Raji (cell line): ENCODE measurements around the gene ATP2C2.

Experiments
- POLR2A ChIP-seq: IDR thresholded peaks from 2 replicates; pipeline ENCODE4 v1.6.1; 2011; ENCODE audit warnings: low read depth, low read length, control low read depth; ENCODE audit not compliant: insufficient read depth

Gene ATP2C2

DNA sequence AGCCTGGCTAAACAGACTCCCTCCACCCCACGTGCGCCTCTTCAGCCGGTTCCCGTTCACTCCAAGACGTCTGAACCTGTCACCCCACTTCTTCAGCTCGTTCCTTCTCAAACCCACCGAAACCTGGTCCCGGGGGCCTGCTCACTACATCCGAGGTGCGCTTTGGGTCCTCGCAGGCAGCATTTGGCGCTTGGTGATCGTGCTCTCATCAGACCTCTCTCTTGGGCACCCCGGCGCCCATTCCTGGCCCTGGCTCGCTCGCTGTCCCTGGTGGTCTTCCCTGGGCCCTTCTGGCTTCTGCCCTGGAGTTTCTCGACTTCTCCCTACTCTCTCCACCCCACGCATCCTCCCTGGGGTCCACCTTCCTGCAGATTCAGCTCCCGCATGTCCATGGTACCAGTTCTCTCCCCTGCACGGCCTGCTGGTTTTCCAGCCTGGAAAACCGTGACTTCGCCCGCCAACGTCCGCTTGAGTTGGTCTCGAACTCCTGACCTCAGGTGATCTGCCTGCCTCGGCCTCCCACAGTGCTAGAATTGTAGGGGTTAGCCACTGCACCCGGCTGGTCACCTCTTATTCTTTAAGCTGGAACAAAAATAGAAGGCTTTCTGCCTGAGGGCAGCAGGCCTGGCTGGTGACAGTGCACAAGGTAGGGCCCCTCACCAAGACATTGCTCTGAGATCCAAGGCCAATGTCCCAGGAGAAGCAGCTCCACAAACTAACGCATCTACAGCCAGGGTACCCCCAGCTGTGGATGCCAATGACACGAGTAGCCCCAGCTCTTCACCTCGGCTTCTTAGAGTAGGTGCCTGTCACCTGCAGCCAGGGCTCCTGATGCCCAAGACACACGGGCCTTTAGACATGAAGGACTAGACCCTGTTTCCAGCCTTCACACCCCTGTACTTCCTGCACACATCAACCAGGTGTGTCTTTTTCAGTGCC is 137.2 kb downstream of the ATP2C2 start:
- peak; percentile 11; the same call in 1 of the 2 replicates for TF ChIP-seq POLR2A

DNA sequence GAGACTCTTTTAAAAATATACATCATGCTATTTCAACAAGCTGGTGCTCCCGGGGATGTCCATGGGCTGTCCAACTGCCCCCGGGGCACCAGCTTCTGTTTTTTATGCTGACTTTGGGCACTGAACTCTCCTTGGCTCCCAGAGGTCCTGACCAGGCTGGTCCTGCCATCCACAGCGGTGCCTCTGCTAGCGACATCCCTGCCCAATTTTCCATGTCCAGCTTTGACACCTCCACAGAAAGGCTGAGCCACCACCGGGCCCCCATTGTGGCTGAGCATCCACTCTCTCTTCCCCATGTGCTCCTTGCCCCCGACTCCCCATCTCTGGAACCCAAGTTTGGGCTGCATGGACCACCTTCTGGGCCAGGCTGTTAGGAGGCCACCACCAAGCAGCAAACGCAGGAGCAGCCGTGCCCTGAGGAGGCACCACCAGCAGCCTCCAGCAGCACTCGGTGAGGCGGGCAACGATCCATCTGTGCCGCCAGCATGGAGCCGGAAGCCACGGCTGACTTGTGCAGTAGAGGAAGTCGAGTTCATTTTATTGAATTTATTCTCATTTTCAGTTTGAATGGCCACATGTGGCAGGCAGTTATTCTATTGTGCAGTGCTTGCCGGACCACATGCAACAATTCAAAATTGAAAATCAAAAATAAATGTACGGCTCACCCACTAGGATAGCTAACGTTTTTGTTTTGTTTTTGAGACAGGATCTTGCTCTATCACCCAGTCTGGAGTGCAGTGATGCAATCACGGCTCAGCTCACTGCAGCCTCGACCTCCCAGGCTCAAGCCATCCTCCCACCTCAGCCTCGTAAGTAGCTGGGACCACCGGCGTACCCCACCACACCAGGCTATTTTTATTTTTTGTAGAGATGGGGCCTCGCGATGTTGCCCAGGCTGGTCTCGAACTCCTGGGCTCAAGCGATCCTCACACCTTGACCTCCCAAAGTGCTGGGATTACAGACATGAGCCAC is 139.0 kb downstream of the ATP2C2 start:
- peak; percentile 65 for TF ChIP-seq POLR2A

DNA sequence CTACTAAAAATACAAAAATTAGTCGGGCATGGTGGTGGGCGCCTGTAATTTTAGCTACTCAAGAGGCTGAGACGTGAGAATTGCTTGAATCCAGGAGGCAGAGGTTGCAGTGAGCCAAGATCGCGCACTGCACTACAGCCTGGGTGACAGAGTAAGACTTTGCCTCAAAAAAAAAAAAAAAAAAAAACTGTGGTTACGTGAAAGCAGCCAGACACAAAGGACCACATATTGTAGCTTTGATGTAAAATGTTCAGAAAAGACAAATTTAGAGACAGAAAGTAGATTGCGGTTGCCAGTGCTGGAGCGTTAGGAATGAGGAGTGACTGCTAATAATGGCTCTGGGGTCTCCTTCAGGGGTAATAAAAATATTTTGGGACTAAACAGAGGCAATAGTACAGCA is 140.2 kb downstream of the ATP2C2 start:
- no peak for TF ChIP-seq POLR2A

DNA sequence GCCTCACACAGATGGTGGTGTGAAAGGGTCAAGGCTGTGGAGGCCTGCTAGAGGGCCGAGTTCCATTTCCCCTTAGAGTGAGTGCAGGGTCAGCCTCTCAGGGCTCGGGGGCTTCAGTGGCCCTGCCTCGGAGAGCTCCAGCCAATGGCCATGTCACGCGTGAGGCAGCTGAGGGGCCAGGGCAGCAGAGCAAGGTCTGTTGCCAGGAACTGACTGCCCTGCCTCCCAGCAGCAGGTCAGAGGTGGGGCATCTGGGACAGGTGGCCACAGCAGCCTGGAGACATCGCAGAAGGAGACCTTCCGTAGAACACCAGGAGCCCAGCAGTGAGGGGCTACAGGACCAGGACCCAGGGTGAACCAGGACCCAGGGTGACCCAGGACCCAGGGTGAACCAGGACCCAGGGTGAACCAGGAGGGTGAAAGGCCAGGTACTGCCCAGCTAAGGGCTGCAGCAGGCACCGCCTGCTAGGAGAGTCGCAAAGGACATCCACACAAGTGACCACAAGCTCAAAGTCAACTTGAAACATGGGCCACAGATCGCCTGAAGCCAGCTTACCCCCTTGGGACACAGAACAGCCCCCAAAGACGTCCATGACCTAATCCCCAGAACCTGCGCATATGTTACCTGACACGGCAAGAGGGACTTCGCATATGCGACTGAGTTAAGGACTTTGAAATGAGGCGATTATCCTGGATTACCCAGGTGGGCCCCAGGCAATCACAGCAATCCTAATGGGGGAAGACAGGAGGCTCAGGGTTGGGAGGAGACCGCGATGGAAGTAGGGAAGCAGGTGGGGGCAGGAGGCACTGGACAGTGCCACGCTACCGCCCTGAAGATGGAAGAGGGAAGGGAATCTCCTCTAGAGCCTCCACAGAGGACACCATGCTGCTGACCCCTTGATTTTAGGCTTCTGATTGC is 141.0 kb downstream of the ATP2C2 start:
- no peak for TF ChIP-seq POLR2A

DNA sequence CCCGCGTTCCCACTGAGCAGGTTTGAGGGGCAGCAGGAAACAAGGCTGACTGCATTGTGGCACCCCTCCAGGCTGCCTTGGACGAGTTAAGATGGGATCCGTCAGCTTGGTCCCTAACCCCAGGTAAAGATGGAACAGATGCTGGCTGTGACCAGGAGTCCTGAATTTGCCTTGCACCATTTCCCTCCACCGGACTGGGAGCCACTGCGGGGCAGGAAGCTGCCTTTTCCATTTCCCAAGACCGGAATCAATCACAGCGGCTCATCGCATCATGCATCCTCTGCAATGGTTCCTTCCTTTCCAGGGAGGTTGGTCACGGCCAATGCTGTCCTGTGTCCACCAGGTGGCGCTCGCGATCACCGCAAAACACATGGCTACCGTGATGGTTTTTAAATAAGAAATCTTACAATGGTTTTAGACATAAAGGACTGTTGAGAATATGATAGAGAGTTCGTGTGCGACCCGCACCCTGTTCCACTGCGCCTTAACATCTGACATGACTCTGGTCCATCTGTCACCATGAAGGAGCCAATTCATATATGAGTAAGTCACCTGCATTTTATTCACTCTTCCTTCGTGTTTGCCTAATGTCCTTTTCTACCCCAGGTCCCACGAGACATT is 143.0 kb downstream of the ATP2C2 start:
- TF ChIP-seq POLR2A: no peak

DNA sequence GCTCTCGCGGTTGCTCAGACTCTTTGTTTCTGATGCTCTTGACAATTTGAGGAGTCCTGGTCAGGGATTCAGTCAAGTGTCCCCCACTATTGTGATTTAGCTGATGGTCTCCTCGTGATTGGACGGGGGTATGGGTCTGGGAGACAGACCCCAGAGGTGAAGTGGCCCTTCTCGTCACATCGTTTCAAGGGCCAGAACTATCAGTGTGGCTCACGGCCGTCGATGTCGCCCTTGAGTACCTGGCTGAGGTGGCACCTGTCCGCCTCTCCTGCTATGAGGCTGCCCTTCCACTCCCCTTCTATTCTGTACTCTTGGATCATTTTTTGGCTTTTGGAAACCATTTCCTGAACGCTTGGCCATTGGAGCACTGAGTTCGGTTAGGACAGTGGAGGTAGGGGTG is 143.5 kb downstream of the ATP2C2 start:
- no peak for TF ChIP-seq POLR2A

DNA sequence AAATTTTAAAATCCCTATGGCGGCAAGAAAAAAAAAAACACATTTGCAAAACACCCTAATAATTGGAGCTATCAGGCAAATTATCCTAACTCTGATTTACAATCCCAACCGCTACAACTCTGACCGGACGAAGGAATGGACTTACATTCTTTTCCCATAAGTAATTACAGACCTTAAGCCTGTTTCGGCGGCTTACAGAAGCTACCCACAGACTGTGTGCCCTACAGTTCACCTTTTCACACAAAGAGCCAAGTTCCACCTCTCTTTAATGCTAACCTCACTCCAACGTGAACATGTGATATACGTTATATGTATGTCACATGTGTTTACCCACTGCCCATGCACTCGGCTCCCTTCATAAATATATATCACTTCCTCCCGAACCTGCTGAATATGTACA is 144.8 kb downstream of the ATP2C2 start:
- TF ChIP-seq POLR2A: no peak

DNA sequence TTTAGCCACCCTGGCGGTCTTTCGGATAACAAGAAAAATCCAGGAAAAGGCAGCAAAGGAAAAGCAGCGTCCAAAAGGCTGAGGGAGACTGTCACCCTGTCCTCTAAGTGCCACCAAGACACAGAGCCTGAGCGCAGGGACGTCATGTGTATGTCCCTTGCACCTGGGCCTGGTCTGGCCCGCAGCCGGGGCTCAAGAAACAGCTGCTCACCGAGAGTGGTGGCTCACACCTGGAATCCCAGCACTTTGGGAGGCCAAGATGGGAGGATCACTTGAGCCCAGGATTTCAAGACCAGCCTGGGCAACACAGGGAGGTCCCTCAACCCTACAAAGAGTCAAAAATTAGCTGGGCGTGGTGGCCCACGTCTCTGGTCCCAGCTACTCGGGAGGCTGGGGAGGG is 145.3 kb downstream of the ATP2C2 start:
- no peak for TF ChIP-seq POLR2A
